Testis (tissue), 3 donors: Measurements from ENCODE around the gene HMG20A. TPM values are rescaled to one million over a fixed set of nuclear protein-coding genes. Genes with fewer than 3 reads are reported as not detected.

Experiments used
- DNase-seq: peaks from one replicate; pipeline ENCODE4 v3.0.0-alpha.2; 2019
- H3K27ac ChIP-seq, 2 donors: fragments of 200-600 bp; sonication (generic); one replicate each; pipeline ENCODE4 v1.5.1; 2019
- H3K27me3 ChIP-seq: fragments of 200-600 bp; sonication (generic); one replicate; pipeline ENCODE4 v1.5.1; 2019
- H3K36me3 ChIP-seq: fragments of 200-600 bp; sonication (generic); one replicate; pipeline ENCODE4 v1.5.1; 2017; ENCODE audit warnings: low read depth; ENCODE audit errors: missing control alignments
- H3K4me1 ChIP-seq: fragments of 200-600 bp; sonication (generic); one replicate; pipeline ENCODE4 v1.5.1; 2019
- H3K4me3 ChIP-seq, 2 donors: fragments of 200-600 bp; sonication (generic); one replicate each; pipeline ENCODE4 v1.5.1; 2017 to 2019
- H3K9me3 ChIP-seq: fragments of 200-600 bp; sonication (generic); one replicate; pipeline ENCODE4 v1.5.1; 2017
- CTCF ChIP-seq, 3 experiments: fragments of 450-650 bp in 2 of 3; fragments of 200-600 bp in 1 of 3; sonication (generic) in 1 of 3; IDR thresholded peaks; one replicate each; pipeline ENCODE4 v1.5.1; 2016 to 2019; ENCODE audit warnings: antibody characterized with exemption in 3 of 3, mild to moderate bottlenecking in 2 of 3, moderate library complexity in 1 of 3
- POLR2A ChIP-seq: fragments of 450-650 bp; IDR thresholded peaks from one replicate; pipeline ENCODE4 v1.6.1; 2017; ENCODE audit warnings: antibody characterized with exemption, mild to moderate bottlenecking, moderate library complexity
- WGBS, 2 donors: methylation state at CpG; one replicate each; pipeline ENCODE4 v1.1.5; 2018; 5-methylcytosine and 5-hydroxymethylcytosine counted together
- intact Hi-C: fragments of 100-400 bp; cut with DNase I; formaldehyde crosslinking; loops from one replicate; pipeline ENCODE4 v1.15.1; 2023; ENCODE audit warnings: low total_unique reads
- polyA plus RNA-seq: library from polyadenylated mRNA; stranded (reverse); fragments of 350-450 nt; fragmentation: Illumina TruSeq; extraction: RNeasy Lipid Tissue Mini Kit (QIAGEN cat#74804); gene quantifications from one replicate; pipeline ENCODE4 v1.2.3, GENCODE V29; 2014; ENCODE audit warnings: low read depth, low replicate concordance; ENCODE audit not compliant: insufficient read depth
- total RNA-seq, 2 donors: library from RNA; depleted of rRNA; stranded (reverse); fragments of >200 nt; gene quantifications; one replicate each; pipeline ENCODE4 v1.2.3, GENCODE V29; 2016

HMG20A gene
- total and polyA plus RNA-seq, 3 donors from 2014 or later, result 44.2 to 87.7 (median 76.9) TPM

DNA sequence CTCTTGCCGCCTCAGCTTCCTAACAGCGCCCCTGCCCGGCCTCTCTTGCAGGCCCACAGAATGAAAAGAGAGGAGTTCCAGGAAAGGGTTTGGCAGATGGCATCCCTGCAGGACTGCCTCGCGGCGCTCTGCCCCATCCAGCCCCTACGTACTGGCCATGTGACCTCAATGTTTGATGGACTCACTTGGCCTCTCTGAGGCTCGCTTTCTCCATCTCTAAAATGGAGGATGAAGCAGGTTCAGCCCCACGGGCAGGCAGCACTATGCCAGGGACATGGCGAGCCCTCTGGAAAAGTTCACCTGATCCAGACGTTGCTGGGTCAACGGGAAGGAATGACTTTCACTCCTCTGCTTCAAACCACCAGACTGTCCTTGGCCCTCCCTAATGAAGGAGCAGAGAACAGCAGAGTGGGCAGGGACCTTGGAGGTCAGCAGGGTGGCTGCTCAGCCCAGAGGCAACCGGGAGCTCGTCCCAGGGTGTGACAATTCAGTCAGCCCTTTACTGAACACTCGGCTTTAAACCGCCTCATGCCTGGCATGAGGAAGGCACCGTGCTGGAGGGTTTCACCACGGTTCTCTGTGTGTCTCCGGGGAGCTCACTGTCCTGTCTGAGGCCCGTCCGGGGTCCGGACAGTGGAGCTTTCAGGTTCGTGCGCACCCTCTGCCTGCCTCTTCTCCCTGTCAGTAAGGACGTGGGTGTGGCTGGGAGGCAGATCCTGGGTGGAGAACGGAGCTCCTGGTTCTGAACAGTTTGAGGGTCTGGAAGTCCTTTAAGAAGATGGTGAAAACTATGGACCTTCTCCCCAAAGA, 110.7 kb downstream of the HMG20A start:
- intact Hi-C loops, result no loop called here
- Histone ChIP-seq H3K9me3 (no peaks in the 10 kb centered on the region), H3K36me3 (no peaks in the 10 kb centered on the region), H3K4me3 (no peak overlapping the region), H3K4me1 (peaks cover 25% of the 10 kb centered on the region), H3K27ac (no peak overlapping the region), H3K27me3 (no peaks in the 10 kb centered on the region)
- WGBS, 2 donors, result 90 to 94% methylated on average over 21 to 26 of the region's 26 CpGs
- TF ChIP-seq CTCF (IDR thresholded peaks at IDR 0.05) (no peak), POLR2A (no peak)
- no peak for DNase-seq

DNA sequence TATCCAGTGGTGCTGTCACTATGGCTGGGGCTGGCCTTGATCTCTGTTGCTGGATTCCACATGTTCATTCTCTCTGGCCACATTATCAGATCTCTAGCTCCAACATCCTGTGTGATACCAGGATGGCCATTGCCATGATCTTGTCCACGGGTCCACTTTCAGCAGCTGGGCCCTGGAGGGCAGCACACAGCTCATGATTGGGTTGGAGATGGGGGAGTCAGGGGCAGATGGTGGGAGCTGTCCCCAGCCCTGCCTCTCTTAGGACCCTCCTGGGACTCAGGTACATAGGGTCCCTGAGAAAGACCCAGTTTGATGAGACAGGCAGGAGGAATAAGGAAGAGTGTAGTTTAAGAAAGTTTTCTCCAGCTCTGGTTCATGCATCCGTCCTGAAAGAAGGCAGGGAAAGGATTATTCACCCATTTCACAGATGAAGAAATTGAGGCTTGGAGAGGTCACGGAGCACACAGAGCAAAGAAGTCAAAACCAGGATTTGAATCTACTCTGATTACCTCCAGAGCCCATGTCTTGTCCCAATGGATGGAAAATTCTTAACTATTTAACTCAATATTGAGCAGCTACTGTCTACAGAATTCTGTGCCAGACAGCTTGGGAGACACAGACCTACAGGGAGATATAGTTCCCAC, 111.5 kb downstream of the HMG20A start:
- Histone ChIP-seq H3K4me3 (no peak overlapping the region), H3K36me3 (no peaks in the 10 kb centered on the region), H3K27ac (no peak overlapping the region), H3K9me3 (no peaks in the 10 kb centered on the region), H3K4me1 (peaks cover 22% of the 10 kb centered on the region), H3K27me3 (no peaks in the 10 kb centered on the region)
- 88 to 98% methylated on average over 3 of the region's 3 CpGs for WGBS, 2 donors
- intact Hi-C loops, result no loop called here
- DNase-seq, result no peak
- TF ChIP-seq POLR2A (no peak), CTCF (IDR thresholded peaks at IDR 0.05) (no peak)

DNA sequence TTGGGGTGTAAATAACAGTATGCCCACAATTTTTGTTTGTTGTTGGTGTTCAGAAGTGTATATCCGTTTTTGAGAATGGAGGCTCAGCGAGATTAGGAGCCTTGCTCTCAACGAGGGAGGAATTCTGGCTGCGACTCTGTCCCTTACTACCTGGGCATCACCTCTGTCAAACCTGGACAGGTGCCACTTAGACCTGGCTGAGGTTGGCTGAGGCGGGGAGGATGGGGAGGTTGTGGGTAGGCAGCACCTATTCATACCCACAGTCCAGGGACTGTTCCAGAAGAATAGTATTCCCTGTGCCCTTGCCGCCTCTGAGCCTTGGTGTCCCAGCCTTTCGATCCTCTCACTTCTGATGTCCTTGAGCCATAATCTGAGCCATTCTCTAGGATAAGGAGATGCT, 112.2 kb downstream of the HMG20A start:
- DNase-seq, result no peak
- intact Hi-C loops, result no loop called here
- Histone ChIP-seq H3K36me3 (no peaks in the 10 kb centered on the region), H3K27ac (no peak overlapping the region), H3K4me3 (no peak overlapping the region), H3K4me1 (peaks cover 16% of the 10 kb centered on the region), H3K27me3 (no peaks in the 10 kb centered on the region), H3K9me3 (no peaks in the 10 kb centered on the region)
- TF ChIP-seq CTCF (IDR thresholded peaks at IDR 0.05) (no peak), POLR2A (no peak)
- 79 to 81% methylated on average over 6 to 7 of the region's 7 CpGs for WGBS, 2 donors

DNA sequence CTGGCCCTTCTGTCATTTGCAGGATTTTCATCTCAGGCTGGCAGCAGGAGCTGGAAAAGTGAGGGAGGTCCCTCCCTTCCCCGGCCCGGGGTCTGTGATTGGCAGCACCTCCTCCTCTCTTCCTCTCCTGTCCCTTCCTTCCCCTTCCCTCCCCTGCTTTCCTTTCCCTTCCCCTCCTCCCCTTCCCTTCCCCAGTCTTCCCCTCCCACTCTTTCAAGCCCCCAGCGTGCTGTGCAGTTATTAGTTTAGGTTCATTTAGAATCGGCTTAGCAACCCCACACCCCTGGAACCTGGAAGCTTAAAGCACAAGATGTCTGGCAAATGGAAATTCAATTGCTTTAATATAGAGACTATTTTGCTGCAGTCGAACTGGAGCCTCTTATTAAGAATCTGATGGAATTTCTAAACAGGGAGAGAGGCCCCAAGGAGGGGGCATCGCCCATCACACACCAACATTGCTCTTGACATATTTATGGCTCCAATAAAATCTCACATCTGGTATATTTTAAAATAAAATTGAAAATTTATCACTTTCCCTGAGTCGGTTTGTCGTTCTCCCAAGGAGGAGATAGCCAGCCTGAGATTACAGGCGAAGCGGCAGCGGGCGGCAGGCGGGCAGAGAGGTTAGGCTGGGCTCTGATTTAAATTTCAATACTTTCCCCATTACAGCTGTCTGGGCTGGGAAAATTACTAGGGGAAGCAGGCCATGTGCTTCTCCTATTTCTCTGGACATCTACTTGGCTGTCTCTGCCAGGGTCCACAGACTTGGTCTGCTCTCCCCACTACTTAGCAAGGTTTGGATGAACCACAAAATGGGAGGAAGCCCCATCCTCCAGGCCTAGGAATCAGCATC, 113.1 kb downstream of the HMG20A start:
- H3K4me1 ChIP-seq, result peaks cover 17% of the 10 kb centered on the region
- intact Hi-C loops, result no loop called here
- no peak for DNase-seq

More for the DNA sequence above, 113.1 kb downstream of the HMG20A start:
- Histone ChIP-seq H3K4me3 (no peak overlapping the region), H3K27me3 (no peaks in the 10 kb centered on the region), H3K27ac (no peak overlapping the region), H3K9me3 (no peaks in the 10 kb centered on the region), H3K36me3 (no peaks in the 10 kb centered on the region)
- no peak for TF ChIP-seq CTCF (IDR thresholded peaks at IDR 0.05)
- TF ChIP-seq POLR2A, result no peak
- WGBS, 2 donors, result 73 to 77% methylated on average over 13 of the region's 13 CpGs

Other genes starting within 250 kb of the HMG20A start
- 100 to 1,000 TPM; 107 to 130 TPM for gene PEAK1, start 784 bp upstream of the HMG20A start, total RNA-seq
- gene PEAK1, start 784 bp upstream of the HMG20A start, polyA plus RNA-seq, result 33.2 TPM
- 10 to 100 TPM; 16.6 to 22.4 TPM for gene LINGO1, start 212.0 kb downstream of the HMG20A start, total RNA-seq
- 16.7 TPM for gene LINGO1, start 212.0 kb downstream of the HMG20A start, polyA plus RNA-seq